CD4-positive, alpha-beta T cell (primary cell): ENCODE results near the gene ERICH6. TPM values are rescaled to one million over a fixed set of nuclear protein-coding genes. Genes with fewer than 3 reads are reported as not detected.

Experiments used
- ATAC-seq: fragments of 200-7000 bp; cut with Tn5 transposase; one replicate; pipeline ENCODE4 v1.10.0; 2022; ENCODE audit warnings: mild to moderate bottlenecking; ENCODE audit not compliant: poor library complexity
- CTCF ChIA-PET: fragments of 350-600 bp; sonication (Branson Sonifier 250); formaldehyde crosslinking; loops from one replicate; lab custom pipeline; 2021; ENCODE audit warnings: antibody characterized with exemption, inconsistent platforms; lab: Charles Lee
- POLR2A ChIA-PET: fragments of 350-600 bp; sonication (Branson Sonifier 250); formaldehyde crosslinking; loops from one replicate; lab custom pipeline; 2021; ENCODE audit warnings: antibody characterized with exemption, inconsistent platforms; lab: Charles Lee
- DNase-seq, 14 experiments: peaks; one replicate each; pipeline ENCODE4 v3.0.0-alpha.2; 2013 to 2020; ENCODE audit warnings: mixed read lengths in 2 of 14
- H3K27ac ChIP-seq, 2 donors: one replicate each; pipeline versions ENCODE4 v1.5.1 to v1.7.0; 2013; ENCODE audit warnings: low read length in 2 of 2, low read depth in 1 of 2, mild to moderate bottlenecking in 1 of 2
- H3K27me3 ChIP-seq, 2 experiments: 1 replicate in 1 of 2; 2 replicates in 1 of 2; pipeline versions ENCODE4 v1.6.1 to v1.7.0; 2013; ENCODE audit warnings: low read length in 2 of 2, control low read depth in 1 of 2, mild to moderate bottlenecking in 1 of 2, moderate library complexity in 1 of 2; ENCODE audit not compliant: insufficient read depth in 2 of 2, control insufficient read depth in 1 of 2
- H3K36me3 ChIP-seq: one replicate; pipeline ENCODE4 v1.6.1; 2013; ENCODE audit warnings: low read length, control low read depth; ENCODE audit not compliant: insufficient read depth
- H3K4me1 ChIP-seq: one replicate; pipeline ENCODE4 v1.6.1; 2013; ENCODE audit warnings: low read length, control low read depth; ENCODE audit not compliant: insufficient read depth
- H3K4me3 ChIP-seq: one replicate; pipeline ENCODE4 v1.5.1; 2013; ENCODE audit warnings: mild to moderate bottlenecking, low read length, moderate library complexity
- H3K9me3 ChIP-seq, 2 experiments: 1 replicate in 1 of 2; 2 replicates in 1 of 2; pipeline versions ENCODE4 v1.6.1 to v1.7.0; 2013; ENCODE audit warnings: low read length in 2 of 2, mild to moderate bottlenecking in 2 of 2, control low read depth in 1 of 2, moderate library complexity in 1 of 2; ENCODE audit not compliant: control insufficient read depth in 1 of 2, insufficient read depth in 1 of 2
- H3K27ac Mint-ChIP-seq: one replicate; pipeline ENCODE4 v1.8.0; 2020; ENCODE audit warnings: mixed read lengths
- H3K27me3 Mint-ChIP-seq: one replicate; pipeline ENCODE4 v1.8.0; 2021; ENCODE audit warnings: mixed read lengths
- H3K36me3 Mint-ChIP-seq: one replicate; pipeline ENCODE4 v1.8.0; 2021; ENCODE audit warnings: low read depth, mixed read lengths
- H3K4me1 Mint-ChIP-seq: one replicate; pipeline ENCODE4 v1.8.0; 2021; ENCODE audit warnings: low read depth, mixed read lengths
- H3K4me3 Mint-ChIP-seq: one replicate; pipeline ENCODE4 v1.8.0; 2020; ENCODE audit warnings: mild to moderate bottlenecking, mixed read lengths
- H3K9me3 Mint-ChIP-seq: one replicate; pipeline ENCODE4 v1.8.0; 2020; ENCODE audit warnings: mixed read lengths
- intact Hi-C, 2 experiments: fragments of 100-400 bp; cut with DNase I in 1 of 2; cut with micrococcal nuclease in 1 of 2; formaldehyde crosslinking; loops; one replicate each; pipeline versions ENCODE4 v1.15.1 to v1.9.0; 2023 to 2025; cut with DNase I, micrococcal nuclease
- total RNA-seq, 174 experiments: library from RNA in 2 of 174; stranded (reverse) in 2 of 174; gene quantifications; one replicate each; pipeline ENCODE4 v1.2.3 and lab custom pipeline; 2021 to 2026
- TF ChIP-seq, protein P1 (sequence below): fragments of 200-600 bp; IDR thresholded peaks from one replicate; pipeline ENCODE4 v1.8.0; 2022; ENCODE audit warnings: antibody characterized with exemption, mild to moderate bottlenecking

Gene ERICH6
- total RNA-seq, 2 experiments from 2014 or later, result not detected

DNA sequence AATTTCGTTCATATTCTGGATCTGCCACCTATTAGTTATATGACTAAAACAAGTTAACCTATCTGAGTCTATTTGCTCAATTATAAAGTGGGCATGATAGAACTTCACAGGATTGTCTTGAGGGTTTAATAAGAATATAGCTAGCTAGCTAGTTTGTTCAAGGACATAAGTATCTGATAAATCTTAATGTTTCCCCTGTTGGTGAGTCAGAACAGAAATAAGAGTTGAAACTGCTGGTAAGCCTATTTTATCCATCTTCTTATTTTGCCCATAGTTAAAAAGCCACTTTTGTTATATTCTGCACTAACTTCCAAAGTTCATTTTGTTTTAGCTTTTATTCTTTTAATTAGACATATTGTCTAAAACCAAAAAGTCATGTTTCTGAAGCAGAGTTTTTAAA lies 91.2 kb downstream of the ERICH6 start:
- H3K4me3 ChIP-seq, result no peak overlapping the region
- peaks cover 71% of the 10 kb centered on the region for H3K4me1 Mint-ChIP-seq
- no peak overlapping the region for H3K4me3 Mint-ChIP-seq

DNA sequence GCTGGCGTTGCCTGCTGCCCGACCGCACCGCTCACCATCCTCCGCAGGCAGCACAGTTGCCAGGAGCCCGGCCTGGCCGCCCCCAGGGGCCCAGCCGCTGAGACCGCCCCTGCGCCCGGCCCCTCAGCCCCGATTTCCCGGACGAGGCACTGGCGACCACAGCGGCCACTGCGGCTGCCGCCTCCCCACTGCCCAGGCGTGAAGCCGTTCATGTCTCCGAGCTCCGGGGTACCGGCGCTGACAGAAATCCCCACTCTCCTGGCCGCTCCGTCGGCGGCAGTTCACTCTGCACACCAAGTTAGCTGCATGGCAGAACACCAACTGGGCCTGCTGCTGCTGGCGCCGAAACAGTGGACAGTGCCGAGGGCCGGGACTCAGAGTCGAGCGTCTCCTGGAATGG lies 92.1 kb downstream of the ERICH6 start:
- TF ChIP-seq, protein P1, sequence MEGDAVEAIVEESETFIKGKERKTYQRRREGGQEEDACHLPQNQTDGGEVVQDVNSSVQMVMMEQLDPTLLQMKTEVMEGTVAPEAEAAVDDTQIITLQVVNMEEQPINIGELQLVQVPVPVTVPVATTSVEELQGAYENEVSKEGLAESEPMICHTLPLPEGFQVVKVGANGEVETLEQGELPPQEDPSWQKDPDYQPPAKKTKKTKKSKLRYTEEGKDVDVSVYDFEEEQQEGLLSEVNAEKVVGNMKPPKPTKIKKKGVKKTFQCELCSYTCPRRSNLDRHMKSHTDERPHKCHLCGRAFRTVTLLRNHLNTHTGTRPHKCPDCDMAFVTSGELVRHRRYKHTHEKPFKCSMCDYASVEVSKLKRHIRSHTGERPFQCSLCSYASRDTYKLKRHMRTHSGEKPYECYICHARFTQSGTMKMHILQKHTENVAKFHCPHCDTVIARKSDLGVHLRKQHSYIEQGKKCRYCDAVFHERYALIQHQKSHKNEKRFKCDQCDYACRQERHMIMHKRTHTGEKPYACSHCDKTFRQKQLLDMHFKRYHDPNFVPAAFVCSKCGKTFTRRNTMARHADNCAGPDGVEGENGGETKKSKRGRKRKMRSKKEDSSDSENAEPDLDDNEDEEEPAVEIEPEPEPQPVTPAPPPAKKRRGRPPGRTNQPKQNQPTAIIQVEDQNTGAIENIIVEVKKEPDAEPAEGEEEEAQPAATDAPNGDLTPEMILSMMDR, result no peak
- POLR2A ChIA-PET, result interaction anchor here (1.5 kb wide), 1 partner anchor 90 kb away, joined by 3 read pairs; no protein-coding TSS in a partner anchor
- H3K36me3 Mint-ChIP-seq, result peaks cover 78% of the 10 kb centered on the region
- DNase-seq, result no peak
- H3K9me3 Mint-ChIP-seq, result no peaks in the 10 kb centered on the region
- H3K27me3 Mint-ChIP-seq, result no peaks in the 10 kb centered on the region
- Histone ChIP-seq H3K27me3 (no peaks in the 10 kb centered on the region), H3K4me1 (peaks cover 31% of the 10 kb centered on the region), H3K4me3 (no peak overlapping the region), H3K27ac (no peak overlapping the region), H3K9me3 (no peaks in the 10 kb centered on the region), H3K36me3 (peaks cover 26% of the 10 kb centered on the region)
- H3K27ac Mint-ChIP-seq, result no peak overlapping the region
- intact Hi-C loops, result no loop called here
- H3K4me3 Mint-ChIP-seq, result no peak overlapping the region
- CTCF ChIA-PET, result interaction anchor here (0.7 kb wide), 1 partner anchor 11 kb away, joined by 3 read pairs; no protein-coding TSS in a partner anchor
- no peak for ATAC-seq
- H3K4me1 Mint-ChIP-seq, result peaks cover 71% of the 10 kb centered on the region

More for the DNA sequence above, 91.2 kb downstream of the ERICH6 start:
- ChIA-PET POLR2A (interaction anchor here (1.0 to 1.5 kb wide), 2 partner anchors 9 to 90 kb away, joined by 3 to 5 read pairs; partner anchors contain the start of gene SELENOT), CTCF (interaction anchor here (0.7 kb wide), 1 partner anchor 10 kb away, joined by 3 read pairs; no protein-coding TSS in a partner anchor)
- peaks cover 23% of the 10 kb centered on the region for H3K36me3 ChIP-seq
- TF ChIP-seq, protein P1, result no peak
- H3K4me1 ChIP-seq, result peaks cover 28% of the 10 kb centered on the region
- no peak for ATAC-seq
- Mint-ChIP-seq H3K27ac (peak overlapping the region; percentile 14), H3K9me3 (no peaks in the 10 kb centered on the region), H3K36me3 (peaks cover 78% of the 10 kb centered on the region), H3K27me3 (no peaks in the 10 kb centered on the region)
- no peaks in the 10 kb centered on the region for H3K9me3 ChIP-seq
- DNase-seq, result no peak
- intact Hi-C loops, result no loop called here
- no peaks in the 10 kb centered on the region for H3K27me3 ChIP-seq
- no peak overlapping the region for H3K27ac ChIP-seq

DNA sequence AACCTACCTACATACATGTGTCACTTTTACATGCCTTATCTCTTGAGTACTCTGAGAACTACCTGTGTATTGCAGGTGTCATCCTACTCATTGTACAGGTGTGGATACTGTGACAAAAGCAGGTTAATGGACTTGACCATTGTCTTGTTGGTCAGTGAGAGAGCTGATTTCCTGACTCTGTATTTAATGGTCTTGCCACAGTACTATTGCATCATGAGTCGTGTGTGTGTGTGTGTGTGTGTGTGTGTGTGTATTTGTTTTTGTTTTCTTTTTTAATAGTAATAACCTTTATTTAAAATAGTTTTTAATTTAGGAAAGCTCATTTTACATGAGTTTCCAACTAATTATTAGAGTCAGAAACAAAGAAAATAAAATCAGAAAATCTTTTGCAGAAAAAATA lies 92.9 kb downstream of the ERICH6 start:
- TF ChIP-seq, protein P1, result no peak
- peaks cover 38% of the 10 kb centered on the region for H3K4me1 ChIP-seq
- H3K4me3 Mint-ChIP-seq, result no peak overlapping the region
- no peak overlapping the region for H3K4me3 ChIP-seq
- intact Hi-C loops, result no loop called here
- peaks cover 33% of the 10 kb centered on the region for H3K36me3 ChIP-seq
- H3K27me3 ChIP-seq, result no peaks in the 10 kb centered on the region
- H3K27ac Mint-ChIP-seq, result no peak overlapping the region
- no peaks in the 10 kb centered on the region for H3K9me3 Mint-ChIP-seq
- H3K9me3 ChIP-seq, result no peaks in the 10 kb centered on the region
- peaks cover 84% of the 10 kb centered on the region for H3K36me3 Mint-ChIP-seq
- ATAC-seq, result no peak
- H3K27ac ChIP-seq, result no peak overlapping the region
- peaks cover 79% of the 10 kb centered on the region for H3K4me1 Mint-ChIP-seq
- ChIA-PET CTCF (no interaction called here), POLR2A (interaction anchor here (1.5 kb wide), 1 partner anchor 91 kb away, joined by 3 read pairs; no protein-coding TSS in a partner anchor)
- no peak for DNase-seq
- no peaks in the 10 kb centered on the region for H3K27me3 Mint-ChIP-seq
